ENCODE measurements around the gene CYSRT1. TPM values are rescaled to one million over a fixed set of nuclear protein-coding genes. Genes with fewer than 3 reads are reported as not detected.

Gene CYSRT1
- total RNA-seq, 1 experiment from 2014 or later = 1.3 TPM

- ChIA-PET POLR2A (ENCODE audit: unreplicated experiment) (no interaction called here), CTCF (interaction anchor here (1.2 kb wide), 1 partner anchor 11 kb away, joined by 3 read pairs; no protein-coding TSS in a partner anchor)
- no peaks in the 10 kb centered on the region for H3K9me3 ChIP-seq (ENCODE audit: low read length)
- H3K27ac ChIP-seq (ENCODE audit: low read length) = no peak overlapping the region
- no peaks in the 10 kb centered on the region for H4K20me1 ChIP-seq (ENCODE audit: low read length)
- peaks cover 22% of the 10 kb centered on the region for H3K79me2 ChIP-seq (ENCODE audit: low read length)
- no peaks in the 10 kb centered on the region for H3K36me3 ChIP-seq (ENCODE audit: low read depth, low read length)
- DNase-seq = no peak
- no peak overlapping the region for H2AFZ ChIP-seq (ENCODE audit: low read length)
- BruUV-seq (replicated peaks) = no TSS peak
- no peaks in the 10 kb centered on the region for H3K9me2 ChIP-seq (replicated peaks; ENCODE audit: low read length)
- TF ChIP-seq EZH2 (IDR thresholded peaks at IDR 0.05; ENCODE audit: low read length, unreplicated experiment) = no peak
- TF ChIP-seq EZH2phosphoT487 (IDR thresholded peaks at IDR 0.05; ENCODE audit: borderline replicate concordance, low read length) = no peak
- TF ChIP-seq CTCF (conservative IDR thresholded peaks at IDR 0.05; ENCODE audit: low read depth, low read length) = no peak
- H3K4me3 ChIP-seq (ENCODE audit: low read length) = no peak overlapping the region
- ATAC-seq = no peak
- H3K27me3 ChIP-seq (ENCODE audit: low read length) = no peaks in the 10 kb centered on the region
- H3K9ac ChIP-seq (ENCODE audit: low read length) = no peak overlapping the region
- H3K4me1 ChIP-seq (ENCODE audit: insufficient read depth, low read length) = peaks cover 22% of the 10 kb centered on the region
- intact Hi-C loops (cut with micrococcal nuclease) = no loop called here
- no peaks in the 10 kb centered on the region for H3F3A ChIP-seq (ENCODE audit: low read length, unreplicated experiment)
- no peak overlapping the region for H3K4me2 ChIP-seq (ENCODE audit: low read length)
Measured at GRCh38 chr9:137234758-137235423, 9.9 kb downstream of the CYSRT1 start.

- TF ChIP-seq EZH2phosphoT487 (IDR thresholded peaks at IDR 0.05; ENCODE audit: borderline replicate concordance, low read length) (no peak), EZH2 (IDR thresholded peaks at IDR 0.05; ENCODE audit: low read length, unreplicated experiment) (no peak), CTCF (conservative IDR thresholded peaks at IDR 0.05; ENCODE audit: low read depth, low read length) (no peak)
- ATAC-seq = no peak
Measured at GRCh38 chr9:137235424-137236237, 10.7 kb downstream of the CYSRT1 start.

More at GRCh38 chr9:137235424-137236237, 10.7 kb downstream of the CYSRT1 start:
- ChIA-PET POLR2A (ENCODE audit: unreplicated experiment) (no interaction called here), CTCF (interaction anchor here (1.0 kb wide), 2 partner anchors 8 to 18 kb away, joined by 3 to 7 read pairs; partner anchors contain the start of gene RNF224)
- intact Hi-C loops (cut with micrococcal nuclease) = no loop called here
- no TSS peak for BruUV-seq (replicated peaks)
- H3K27me3 ChIP-seq (ENCODE audit: low read length) = no peaks in the 10 kb centered on the region
- H3F3A ChIP-seq (ENCODE audit: low read length, unreplicated experiment) = no peaks in the 10 kb centered on the region
- no peaks in the 10 kb centered on the region for H3K9me3 ChIP-seq (ENCODE audit: low read length)
- no peak overlapping the region for H3K4me2 ChIP-seq (ENCODE audit: low read length)
- H4K20me1 ChIP-seq (ENCODE audit: low read length) = no peaks in the 10 kb centered on the region
- no peak overlapping the region for H3K27ac ChIP-seq (ENCODE audit: low read length)
- no peaks in the 10 kb centered on the region for H3K9me2 ChIP-seq (replicated peaks; ENCODE audit: low read length)
- no peaks in the 10 kb centered on the region for H3K36me3 ChIP-seq (ENCODE audit: low read depth, low read length)
- peaks cover 25% of the 10 kb centered on the region for H3K79me2 ChIP-seq (ENCODE audit: low read length)
- no peak overlapping the region for H3K9ac ChIP-seq (ENCODE audit: low read length)
- H3K4me1 ChIP-seq (ENCODE audit: insufficient read depth, low read length) = peaks cover 22% of the 10 kb centered on the region
- no peak overlapping the region for H3K4me3 ChIP-seq (ENCODE audit: low read length)
- no peak for DNase-seq
- H2AFZ ChIP-seq (ENCODE audit: low read length) = no peak overlapping the region
